Measurements from ENCODE around the gene NOX5.

- no peak for TF ChIP-seq CTCF (IDR thresholded peaks at IDR 0.05; ENCODE audit: insufficient read depth, low read depth, low read length)
- TF ChIP-seq EZH2 (IDR thresholded peaks at IDR 0.05; ENCODE audit: insufficient read depth, low read length) = no peak
Observed at GRCh38 chr15:68966996-68967395, 47.5 kb upstream of the NOX5 start.
